Progenitor cell of endocrine pancreas (in vitro differentiated cells): Measurements from ENCODE around the gene SLC66A3. TPM values are rescaled to one million over a fixed set of nuclear protein-coding genes. Genes with fewer than 3 reads are reported as not detected.

Experiments used
- DNase-seq: peaks from one replicate; pipeline ENCODE4 v3.0.0; 2021; ENCODE audit warnings: low spot score; ENCODE audit not compliant: unreplicated experiment
- H3K27ac Mint-ChIP-seq: 2 replicates; pipeline ENCODE4 v1.8.0; 2021; ENCODE audit warnings: mild to moderate bottlenecking, moderate library complexity, mixed read lengths
- H3K27me3 Mint-ChIP-seq: 2 replicates; pipeline ENCODE4 v1.8.0; 2021; ENCODE audit warnings: mixed read lengths
- H3K36me3 Mint-ChIP-seq: 2 replicates; pipeline ENCODE4 v1.8.0; 2022; ENCODE audit warnings: mixed read lengths; ENCODE audit not compliant: insufficient read depth
- H3K4me1 Mint-ChIP-seq: 2 replicates; pipeline ENCODE4 v1.8.0; 2021; ENCODE audit warnings: low read depth, mixed read lengths
- H3K4me3 Mint-ChIP-seq: 2 replicates; pipeline ENCODE4 v1.8.0; 2021; ENCODE audit warnings: low read depth, mild to moderate bottlenecking, moderate library complexity, mixed read lengths
- H3K9me3 Mint-ChIP-seq: 2 replicates; pipeline ENCODE4 v1.8.0; 2021; ENCODE audit warnings: low read depth, mixed read lengths
- long read RNA-seq: library from polyadenylated mRNA; unstranded; transcript quantifications from one replicate; pipeline ENCODE4 v2.0.0, GENCODE V29; 2020
- total RNA-seq: library from RNA; stranded (reverse); gene quantifications from 2 replicates; pipeline ENCODE4 v1.2.1, GENCODE V29; 2021
- TF ChIP-seq, protein P1 (sequence below): fragments of 200-600 bp; sonication (generic); IDR thresholded peaks from one replicate; pipeline ENCODE4 v1.5.0; 2021; ENCODE audit warnings: antibody characterized with exemption, mild to moderate bottlenecking; ENCODE audit not compliant: unreplicated experiment

Gene SLC66A3
- 5.0 and 5.4 TPM in 2 replicates for total RNA-seq
- long read RNA-seq, transcript PQLC3-201 (7 exons, 1,830 nt), result major isoform, 24 of 29 reads
- long read RNA-seq, partial matches to known transcripts, result 0 of 29 reads
- long read RNA-seq, other reads (novel, unspliced or antisense), result 3 of 29 reads

DNA sequence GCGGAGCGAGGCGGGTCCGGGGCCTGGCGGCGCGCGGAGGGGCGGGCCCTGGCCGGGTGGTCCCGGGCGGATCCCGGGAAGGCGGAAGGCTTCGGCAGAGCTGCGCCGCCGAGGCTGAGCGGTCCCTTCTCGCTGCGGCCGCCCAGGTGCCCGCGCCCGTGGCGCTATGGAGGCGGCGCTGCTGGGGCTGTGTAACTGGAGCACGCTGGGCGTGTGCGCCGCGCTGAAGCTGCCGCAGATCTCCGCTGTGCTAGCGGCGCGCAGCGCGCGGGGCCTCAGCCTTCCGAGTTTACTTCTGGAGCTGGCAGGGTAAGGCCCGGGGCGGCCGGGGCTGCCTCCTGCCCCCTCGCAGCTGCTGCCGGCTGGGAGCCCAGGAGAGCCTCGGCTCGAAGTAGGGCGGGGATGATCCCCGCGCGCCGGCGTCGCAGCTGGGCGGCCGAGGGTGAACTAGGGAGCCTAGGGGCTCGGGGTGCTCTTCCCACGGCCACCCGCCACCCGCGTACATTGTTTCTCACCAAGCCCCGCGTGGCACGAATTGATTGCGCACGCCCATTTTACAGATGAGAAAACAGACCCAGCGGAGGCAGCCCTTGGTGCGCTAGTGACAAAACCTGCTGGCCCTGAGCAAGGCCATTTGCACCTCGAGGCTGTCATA lies at the start of gene SLC66A3:
SLC66A3 (plus strand) TSS at position 87 of the 655 bp plus-strand sequence; CDS start at position 167, 80 bp downstream.
- TF ChIP-seq, protein P1, sequence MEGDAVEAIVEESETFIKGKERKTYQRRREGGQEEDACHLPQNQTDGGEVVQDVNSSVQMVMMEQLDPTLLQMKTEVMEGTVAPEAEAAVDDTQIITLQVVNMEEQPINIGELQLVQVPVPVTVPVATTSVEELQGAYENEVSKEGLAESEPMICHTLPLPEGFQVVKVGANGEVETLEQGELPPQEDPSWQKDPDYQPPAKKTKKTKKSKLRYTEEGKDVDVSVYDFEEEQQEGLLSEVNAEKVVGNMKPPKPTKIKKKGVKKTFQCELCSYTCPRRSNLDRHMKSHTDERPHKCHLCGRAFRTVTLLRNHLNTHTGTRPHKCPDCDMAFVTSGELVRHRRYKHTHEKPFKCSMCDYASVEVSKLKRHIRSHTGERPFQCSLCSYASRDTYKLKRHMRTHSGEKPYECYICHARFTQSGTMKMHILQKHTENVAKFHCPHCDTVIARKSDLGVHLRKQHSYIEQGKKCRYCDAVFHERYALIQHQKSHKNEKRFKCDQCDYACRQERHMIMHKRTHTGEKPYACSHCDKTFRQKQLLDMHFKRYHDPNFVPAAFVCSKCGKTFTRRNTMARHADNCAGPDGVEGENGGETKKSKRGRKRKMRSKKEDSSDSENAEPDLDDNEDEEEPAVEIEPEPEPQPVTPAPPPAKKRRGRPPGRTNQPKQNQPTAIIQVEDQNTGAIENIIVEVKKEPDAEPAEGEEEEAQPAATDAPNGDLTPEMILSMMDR, result peak; percentile 25
- peaks cover 14% of the 10 kb centered on the region for H3K4me1 Mint-ChIP-seq
- peak within 1 kb of the TSS; percentile 73 for H3K4me3 Mint-ChIP-seq
- peaks cover 35% of the 10 kb centered on the region for H3K27me3 Mint-ChIP-seq
- peak within 1 kb of the TSS; percentile 91 for H3K27ac Mint-ChIP-seq
- no peaks in the 10 kb centered on the region for H3K36me3 Mint-ChIP-seq
- no peaks in the 10 kb centered on the region for H3K9me3 Mint-ChIP-seq
- no peak for DNase-seq

DNA sequence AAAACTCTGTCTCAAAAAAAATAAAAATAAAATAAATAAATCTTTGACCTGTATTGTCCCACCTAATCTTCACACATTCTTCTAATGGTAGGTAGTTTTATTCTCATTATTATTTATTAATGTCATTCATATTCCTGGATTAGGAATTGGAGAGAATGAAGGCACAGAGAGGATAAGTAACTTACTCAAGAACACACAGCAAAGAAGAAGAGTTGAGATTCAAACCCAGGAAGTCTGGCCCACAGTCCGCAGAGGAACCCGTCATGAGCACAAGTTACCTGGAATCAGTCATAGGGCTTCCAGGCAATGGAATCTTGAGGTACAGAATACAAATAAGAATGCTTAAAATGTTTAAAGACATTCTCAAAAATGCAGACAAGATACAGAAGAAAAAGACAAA lies 46.3 kb upstream of the SLC66A3 start:
- H3K27me3 Mint-ChIP-seq, result peaks cover 16% of the 10 kb centered on the region
- no peak for DNase-seq
- H3K36me3 Mint-ChIP-seq, result no peaks in the 10 kb centered on the region
- no peaks in the 10 kb centered on the region for H3K4me1 Mint-ChIP-seq
- TF ChIP-seq, protein P1, result no peak
- no peak overlapping the region for H3K4me3 Mint-ChIP-seq
- H3K27ac Mint-ChIP-seq, result no peak overlapping the region
- H3K9me3 Mint-ChIP-seq, result no peaks in the 10 kb centered on the region

DNA sequence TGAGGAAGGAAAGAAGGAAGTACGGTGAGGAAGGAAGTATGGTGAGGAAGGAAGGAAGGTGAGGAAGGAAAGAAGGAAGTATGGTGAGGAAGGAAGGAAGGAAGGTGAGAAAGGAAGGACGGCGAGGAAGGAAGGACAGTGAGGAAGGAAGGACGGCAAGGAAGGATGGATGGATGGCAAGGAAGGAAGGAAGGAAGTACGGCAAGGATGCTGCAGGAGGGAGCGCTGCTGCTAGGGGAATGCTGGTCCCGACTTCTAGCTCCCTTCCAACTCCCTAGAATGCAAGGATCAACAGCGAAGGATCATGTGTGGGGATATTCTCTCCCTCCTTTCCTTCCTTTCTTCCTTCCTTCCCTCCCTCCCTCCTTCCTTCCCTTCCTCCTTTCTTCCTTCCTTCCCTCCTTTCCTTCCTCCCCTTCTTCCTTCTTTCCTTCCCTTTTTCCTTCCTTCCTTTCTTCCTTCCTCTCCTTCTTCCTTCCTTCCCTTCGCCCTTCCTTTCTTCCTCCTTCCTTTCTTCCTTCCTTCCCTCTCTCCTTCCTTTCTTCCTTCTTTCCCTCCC lies 42.3 kb upstream of the SLC66A3 start:
- Mint-ChIP-seq H3K36me3 (no peaks in the 10 kb centered on the region), H3K9me3 (no peaks in the 10 kb centered on the region), H3K27me3 (peaks cover 20% of the 10 kb centered on the region), H3K4me3 (no peak overlapping the region), H3K4me1 (peaks cover 4% of the 10 kb centered on the region), H3K27ac (no peak overlapping the region)
- TF ChIP-seq, protein P1, result no peak
- no peak for DNase-seq

DNA sequence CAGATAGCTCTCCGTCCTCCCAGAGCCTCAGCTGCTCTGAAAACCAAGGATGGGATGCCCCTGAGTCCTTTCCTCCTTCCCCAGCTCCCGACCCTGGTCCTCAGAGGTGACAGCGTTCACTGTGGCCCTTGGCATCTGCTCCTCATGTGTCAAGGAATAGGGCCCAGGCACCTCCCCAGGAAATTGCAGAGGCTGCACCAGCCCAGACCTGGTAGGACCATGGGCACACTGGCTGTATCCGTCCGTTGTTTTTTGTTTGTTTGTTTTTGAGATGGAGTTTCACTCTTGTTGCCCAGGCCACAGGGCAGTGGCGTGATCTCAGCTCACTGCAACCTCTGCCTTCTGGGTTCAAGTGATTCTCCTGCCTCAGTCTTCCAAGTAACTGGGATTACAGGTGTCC lies 37.5 kb upstream of the SLC66A3 start:
- H3K27me3 Mint-ChIP-seq, result peaks cover 25% of the 10 kb centered on the region
- no peaks in the 10 kb centered on the region for H3K36me3 Mint-ChIP-seq
- no peak overlapping the region for H3K4me3 Mint-ChIP-seq
- TF ChIP-seq, protein P1, result no peak
- peaks cover 4% of the 10 kb centered on the region for H3K4me1 Mint-ChIP-seq
- DNase-seq, result no peak
- H3K27ac Mint-ChIP-seq, result no peak overlapping the region
- no peaks in the 10 kb centered on the region for H3K9me3 Mint-ChIP-seq

DNA sequence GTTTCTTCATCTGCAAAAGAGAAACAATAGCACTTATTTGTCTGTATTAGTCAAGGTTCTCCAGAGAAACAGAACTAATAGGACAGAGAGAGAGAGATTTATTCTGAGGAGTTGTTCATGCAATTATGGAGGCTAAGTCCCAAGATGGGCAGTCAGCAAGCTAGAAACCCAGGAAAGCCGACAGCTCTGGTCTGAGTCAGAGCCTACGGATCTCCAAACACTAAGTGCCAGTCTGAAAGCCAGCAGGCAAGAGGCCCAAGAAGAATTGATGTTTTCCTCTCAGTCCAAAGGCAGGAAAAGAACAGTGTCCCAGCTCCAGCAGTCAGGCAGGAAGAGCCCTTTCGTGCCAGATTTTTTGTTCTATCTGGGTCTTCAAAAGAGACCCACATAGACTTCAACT lies 36.5 kb upstream of the SLC66A3 start:
- H3K27ac Mint-ChIP-seq, result no peak overlapping the region
- H3K4me1 Mint-ChIP-seq, result peaks cover 4% of the 10 kb centered on the region
- peaks cover 25% of the 10 kb centered on the region for H3K27me3 Mint-ChIP-seq
- DNase-seq, result no peak
- no peaks in the 10 kb centered on the region for H3K9me3 Mint-ChIP-seq
- H3K4me3 Mint-ChIP-seq, result no peak overlapping the region
- no peaks in the 10 kb centered on the region for H3K36me3 Mint-ChIP-seq
- TF ChIP-seq, protein P1, result no peak
